Stromal cell of bone marrow (primary cell): Measurements from ENCODE around the gene ZMYND8.

ENCODE experiments used
- DNase-seq: peaks from one replicate; pipeline ENCODE4 v3.0.0-alpha.2; 2012; ENCODE audit warnings: low read depth

The ZMYND8 gene

DNA sequence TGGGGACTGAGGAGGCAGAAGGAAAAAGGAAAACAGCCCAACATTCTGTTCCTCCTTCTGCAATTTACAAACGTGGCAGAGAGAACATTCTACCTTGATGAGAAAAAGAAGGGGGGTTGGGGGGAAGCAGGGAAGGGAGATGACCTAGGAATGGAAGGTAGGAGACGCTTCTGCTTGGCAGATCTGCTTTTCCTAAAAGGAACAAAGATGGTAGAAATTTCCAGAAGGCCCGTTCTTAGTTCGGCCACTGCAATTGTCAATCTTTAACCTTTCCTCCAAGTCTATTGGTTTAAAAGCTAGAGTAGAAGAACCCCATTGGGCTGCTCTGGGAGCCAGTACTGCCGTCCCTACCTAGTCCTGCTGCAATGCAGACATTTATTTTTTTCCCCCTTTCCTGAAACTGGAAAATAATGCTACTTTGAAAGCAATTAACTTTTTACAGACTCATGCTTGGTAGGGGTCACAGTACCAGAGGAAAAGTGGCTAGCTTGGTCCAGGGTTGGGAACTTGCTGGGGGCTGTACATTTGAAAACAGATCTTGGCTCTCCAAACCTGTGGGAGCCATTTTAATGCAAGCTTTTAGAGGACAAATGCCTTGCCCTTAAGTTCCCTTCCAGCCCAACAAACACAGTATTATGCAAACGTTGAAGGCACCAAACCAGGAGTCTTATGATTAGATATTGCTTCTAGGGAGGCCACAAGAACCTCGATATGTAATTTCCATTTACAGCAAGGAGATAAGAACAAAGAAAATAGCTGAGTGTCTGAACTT lies 2.6 kb downstream of the ZMYND8 start:
- DNase-seq = no peak

DNA sequence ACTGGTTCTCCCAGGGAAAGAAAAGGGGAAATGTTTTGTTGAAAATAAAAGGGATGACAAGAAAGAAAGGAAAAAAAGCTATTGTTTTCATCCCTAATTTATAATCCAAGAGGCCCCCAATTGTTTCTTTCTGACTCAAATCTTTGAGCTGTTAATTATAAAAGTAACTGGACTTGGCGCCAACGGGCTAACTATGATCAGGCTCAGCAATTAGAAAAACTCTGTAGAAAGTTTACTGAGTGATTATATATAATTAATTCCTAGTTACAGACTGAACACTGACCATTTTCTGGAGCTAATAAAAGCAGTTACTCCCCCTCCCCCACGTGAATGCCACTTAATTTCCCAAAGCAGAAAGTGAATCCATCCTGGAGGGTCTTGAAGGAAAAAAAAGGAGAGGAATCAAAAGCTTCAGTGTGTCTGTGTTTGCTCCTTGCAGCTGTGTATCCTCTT lies 3.2 kb downstream of the ZMYND8 start:
- no peak for DNase-seq

DNA sequence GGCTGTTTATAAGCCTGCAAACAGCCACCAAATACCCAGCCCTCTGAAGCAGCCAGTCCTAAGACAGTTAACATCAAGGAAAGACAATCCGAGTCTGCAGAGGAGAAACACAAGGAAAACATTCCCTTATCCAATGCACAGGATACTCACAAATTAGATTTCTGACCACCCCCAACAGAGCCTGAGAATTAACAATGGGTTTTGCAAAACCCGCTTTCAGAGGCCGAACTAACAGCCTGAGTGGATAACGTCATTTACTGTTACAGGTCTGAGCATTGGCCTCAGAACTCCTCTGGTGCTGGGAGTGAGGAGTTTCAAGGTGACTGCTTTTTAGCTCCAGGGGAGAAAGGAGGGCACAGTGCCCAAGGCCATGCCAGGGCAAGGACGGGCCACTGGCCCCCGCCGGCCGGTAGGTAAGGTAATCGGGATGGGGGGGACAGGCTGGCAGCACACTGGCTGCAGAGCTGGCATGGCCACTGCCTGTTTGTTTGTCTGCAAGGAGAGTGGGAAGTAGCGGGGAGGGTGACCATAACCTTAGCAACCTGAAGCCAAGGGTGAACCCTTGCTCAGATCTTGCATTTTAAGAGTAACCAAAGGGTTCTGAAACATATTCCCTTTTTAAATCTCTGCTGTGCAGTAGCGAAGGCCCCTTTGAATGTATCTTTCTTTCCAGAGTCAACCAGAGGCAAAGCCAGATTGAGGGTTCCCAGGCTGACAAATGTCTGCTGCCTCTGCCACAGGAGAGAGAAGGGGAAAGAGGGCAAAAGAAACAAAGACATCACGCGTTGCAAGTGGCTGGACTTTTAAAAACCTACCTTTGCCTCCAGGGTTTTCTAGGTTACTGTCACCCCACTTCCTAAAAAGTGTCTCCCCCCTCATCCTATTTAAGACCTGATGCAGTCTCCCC lies 3.9 kb downstream of the ZMYND8 start:
- no peak for DNase-seq

- no peak for DNase-seq
Observed at GRCh38 chr20:47351643-47352331, 4.7 kb downstream of the ZMYND8 start.

DNA sequence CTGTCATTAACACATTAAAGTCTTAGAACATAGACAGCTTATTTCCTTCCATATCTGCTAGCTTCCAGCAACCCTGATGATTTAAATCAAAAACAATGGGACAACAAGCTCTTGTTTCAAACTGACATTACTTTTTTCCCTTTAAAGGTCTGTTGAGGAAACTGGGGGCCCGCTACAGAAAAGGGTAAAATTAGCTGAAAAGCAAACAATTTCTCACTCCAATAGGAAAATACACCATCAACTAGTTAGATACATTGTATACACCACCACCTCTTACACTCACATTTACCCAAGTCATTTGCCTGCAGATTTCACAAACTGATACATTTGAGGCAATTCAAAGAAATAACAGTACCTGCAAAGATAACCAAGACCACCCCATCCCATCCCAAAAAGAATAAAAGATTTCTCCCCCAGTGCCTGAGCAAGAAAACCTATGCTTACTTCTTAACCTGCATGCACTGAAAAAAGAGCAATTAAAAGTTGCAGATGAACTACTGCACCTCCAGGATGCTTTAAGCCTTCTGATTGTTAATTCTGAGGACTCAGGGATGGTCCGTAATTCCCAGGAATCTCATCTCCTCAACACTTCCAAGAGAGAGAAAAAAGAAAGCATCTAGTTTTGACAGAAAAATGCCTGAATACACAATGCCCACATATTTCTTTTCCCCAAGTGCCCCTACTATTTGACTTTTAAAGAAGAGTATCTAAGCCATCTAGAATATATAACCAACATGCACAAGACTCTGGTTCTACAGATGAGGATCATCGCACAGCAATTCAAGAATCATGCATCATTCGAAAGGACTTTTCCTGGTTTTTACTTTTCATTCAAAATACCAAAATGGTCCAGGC lies 5.6 kb downstream of the ZMYND8 start:
- DNase-seq = no peak

GRCh38 chr20:47350181-47350550 lies 6.3 kb downstream of the ZMYND8 start:
- no peak for DNase-seq

DNA sequence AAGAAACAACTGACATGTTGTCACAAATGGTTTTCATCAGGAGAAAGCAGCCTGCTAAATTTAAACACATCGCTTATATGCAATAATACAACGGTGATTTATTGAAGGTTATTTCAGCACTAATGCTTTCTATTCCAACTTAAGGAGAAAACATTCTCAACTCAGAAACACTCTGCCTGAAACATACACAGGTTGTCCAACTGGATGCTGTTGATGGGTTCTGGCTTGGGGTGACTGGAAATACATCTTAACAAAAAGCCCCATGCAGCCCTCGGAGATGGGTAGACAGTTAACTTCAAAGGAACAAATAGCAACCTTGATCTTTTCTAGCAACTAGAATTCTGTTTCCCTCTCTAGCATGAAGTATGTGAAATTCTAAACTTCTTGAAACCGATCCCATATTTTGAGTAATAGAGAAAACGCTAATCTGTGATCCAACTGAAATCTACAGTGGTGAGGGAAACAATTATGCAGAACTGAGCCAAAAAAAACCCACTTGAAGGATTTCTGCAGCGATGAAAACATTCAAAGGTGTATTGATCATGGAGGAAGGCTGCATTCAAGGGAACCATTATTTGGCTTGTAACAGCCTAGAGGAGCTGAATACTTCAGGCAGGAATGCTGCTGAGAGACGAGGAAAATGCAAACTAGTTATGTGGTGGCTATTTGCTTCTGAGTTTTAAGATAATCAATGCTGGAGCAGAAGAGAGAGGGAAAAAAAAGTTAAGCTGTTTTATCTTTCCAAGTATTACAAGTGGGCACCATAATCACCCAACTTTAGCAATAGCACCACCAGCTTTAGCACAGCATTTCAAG lies 6.9 kb downstream of the ZMYND8 start:
- DNase-seq = no peak

DNA sequence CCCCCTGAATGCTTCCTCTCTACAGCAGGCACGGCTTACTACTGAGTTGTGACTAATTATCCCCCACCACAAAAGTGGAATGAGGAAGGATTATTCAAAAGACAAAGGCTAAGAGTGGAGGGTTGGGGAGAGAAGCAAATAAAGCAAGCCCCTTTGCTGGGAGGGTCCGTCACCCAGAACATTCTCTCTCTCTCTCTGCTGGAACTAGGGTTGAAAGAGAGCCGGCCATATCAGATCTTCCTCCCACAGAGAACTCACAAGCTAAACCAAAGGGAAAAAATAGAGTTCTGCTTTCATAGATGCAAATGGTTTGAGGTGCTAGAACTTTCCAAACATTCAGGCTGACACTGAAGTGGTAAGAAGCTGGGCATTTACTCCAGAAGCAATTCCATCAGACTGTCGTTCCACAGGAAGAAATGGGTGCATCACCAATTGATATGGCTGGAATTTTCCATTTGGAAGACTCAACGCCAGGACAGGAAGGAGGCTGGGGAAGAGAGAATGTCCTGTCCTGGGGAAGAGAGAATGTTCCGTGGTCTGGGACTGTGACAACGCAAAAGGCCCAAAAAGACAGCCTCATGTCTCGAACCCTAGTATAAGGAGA lies 7.9 kb downstream of the ZMYND8 start:
- DNase-seq = no peak

- DNase-seq = no peak
Observed at GRCh38 chr20:47347661-47348435, 8.7 kb downstream of the ZMYND8 start.

- DNase-seq = no peak
Observed at GRCh38 chr20:47346172-47346571, 10.3 kb downstream of the ZMYND8 start.

GRCh38 chr20:47345214-47345613 lies 11.3 kb downstream of the ZMYND8 start:
- DNase-seq = no peak

- DNase-seq = no peak
Observed at GRCh38 chr20:47343007-47343472, 13.5 kb downstream of the ZMYND8 start.

DNA sequence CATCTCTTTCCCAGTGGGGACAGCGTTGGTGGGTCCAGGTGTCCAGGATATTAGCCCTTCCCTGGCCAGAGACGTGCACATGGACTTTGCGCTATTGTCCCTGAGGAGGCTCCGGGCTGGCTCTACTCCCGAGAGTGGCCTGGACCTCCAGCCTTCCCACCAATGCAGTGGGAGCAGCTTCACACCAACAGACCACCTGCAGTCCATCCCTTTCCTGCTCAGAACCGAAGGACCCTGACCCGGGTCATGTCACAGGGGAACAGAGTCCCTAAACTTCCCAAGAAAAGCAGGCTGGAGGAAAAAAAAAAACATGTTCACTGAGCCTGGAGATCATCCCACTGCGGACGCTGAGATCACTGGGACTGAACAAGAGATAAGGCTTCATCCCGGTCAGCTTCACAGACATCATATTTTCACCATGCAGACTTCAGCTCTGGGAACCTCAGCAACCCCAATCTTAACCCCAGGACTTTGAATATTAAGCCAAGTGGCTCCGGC lies 18.3 kb downstream of the ZMYND8 start:
- DNase-seq = no peak

DNA sequence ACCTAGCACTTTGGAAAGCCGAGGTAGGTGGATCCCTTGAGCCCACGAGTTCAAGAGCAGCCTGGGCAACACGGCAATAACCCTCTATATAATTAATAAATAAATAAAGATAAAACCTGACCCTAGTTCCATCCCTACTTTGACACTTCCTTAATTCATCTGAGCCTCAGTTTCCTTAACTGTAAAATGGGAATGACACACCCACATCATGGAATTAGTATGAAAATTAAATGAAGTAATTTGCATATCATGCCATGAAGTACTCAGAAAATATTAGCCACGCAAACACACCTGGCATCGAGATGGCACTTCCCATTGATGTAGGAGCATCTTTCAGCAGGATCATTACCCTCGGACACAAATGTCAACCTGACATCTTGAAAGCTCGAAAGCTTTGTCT lies 19.1 kb downstream of the ZMYND8 start:
- DNase-seq = no peak

GRCh38 chr20:47336129-47336754 lies 20.3 kb downstream of the ZMYND8 start:
- peak; percentile 74 for DNase-seq

DNA sequence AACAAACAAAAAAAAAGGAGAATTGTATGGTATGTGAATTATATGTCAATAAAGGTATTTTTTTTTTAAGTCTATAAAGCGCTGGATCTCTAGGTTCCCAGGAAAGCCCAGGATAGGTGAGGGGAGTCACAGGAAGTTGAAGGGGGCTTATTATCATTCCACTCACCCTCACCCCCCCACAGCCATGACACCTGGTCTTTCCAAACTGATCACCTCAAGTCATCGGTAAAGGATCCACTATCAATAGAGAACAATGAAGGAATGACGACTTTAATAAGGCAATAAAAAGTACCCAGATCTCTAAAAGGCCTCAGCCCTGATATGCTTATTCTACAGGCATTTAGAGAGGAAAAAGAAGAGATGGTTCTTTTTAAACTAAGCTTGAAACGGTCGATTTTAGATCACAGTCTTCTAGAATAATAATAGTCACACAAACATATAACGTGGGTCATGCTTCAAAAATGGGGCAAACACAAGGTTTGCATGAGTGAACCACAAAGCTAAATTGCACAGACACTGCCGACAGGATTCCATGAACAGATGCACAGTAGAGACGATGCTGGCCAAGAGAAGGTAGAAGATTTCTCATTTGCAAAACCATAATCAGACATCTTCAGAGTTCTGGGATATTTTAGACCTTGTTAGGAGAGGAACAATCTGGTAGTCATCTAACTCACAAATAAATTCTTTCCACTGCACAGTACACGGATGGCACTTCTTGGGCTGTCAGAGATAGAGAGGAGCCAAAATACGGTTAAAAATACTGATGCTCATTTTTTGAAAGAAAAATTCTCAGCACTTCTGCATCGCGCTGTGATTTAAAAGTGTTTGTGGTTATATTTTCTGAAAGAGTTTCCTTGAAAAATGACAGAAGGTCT lies 21.0 kb downstream of the ZMYND8 start:
- DNase-seq = no peak

GRCh38 chr20:47334022-47334551 lies 22.4 kb downstream of the ZMYND8 start:
- DNase-seq = peak; percentile 79
